Measurements from ENCODE around the gene PHF21B.

PHF21B gene

DNA sequence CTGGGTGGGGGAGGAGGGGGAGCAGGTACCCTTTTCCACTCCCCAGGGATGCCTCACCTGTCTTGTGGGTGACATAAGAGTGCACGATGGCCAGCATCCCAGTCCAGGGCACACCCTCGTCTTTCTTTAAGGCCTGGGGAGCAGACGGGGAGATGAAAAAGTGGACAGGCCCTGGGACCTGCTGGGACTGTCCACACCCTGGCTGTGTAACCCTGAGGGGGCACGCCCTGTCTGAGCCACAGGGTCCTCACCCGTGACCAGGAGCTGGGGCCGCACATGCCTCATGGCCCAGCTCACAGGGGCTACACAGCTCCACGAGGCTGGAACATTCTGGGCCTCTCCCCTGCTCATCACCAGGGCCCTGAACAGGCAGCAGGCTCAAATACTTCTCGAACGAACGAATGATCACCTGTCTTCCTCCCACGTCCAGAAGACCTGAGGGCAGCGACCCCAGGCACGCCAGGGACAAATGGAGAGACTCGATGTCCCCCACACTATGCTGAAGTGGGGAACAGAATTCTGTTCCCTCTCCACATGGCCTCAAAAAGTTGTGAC is 123.9 kb downstream of the PHF21B start:
- Histone ChIP-seq H2AK5ac (ENCODE audit: low read length, severe bottlenecking) (no peak overlapping the region), H3K4ac (ENCODE audit: low read depth in 1 of 2, low read length in 2 of 2) (no peak overlapping the region), H2BK5ac (ENCODE audit: low read depth, low read length, poor library complexity, severe bottlenecking) (no peak overlapping the region), H4K91ac (ENCODE audit: low read length) (no peak overlapping the region), H3K27me3 (ENCODE audit: control insufficient read depth in 1 of 2, insufficient read depth in 1 of 2, low read length in 2 of 2) (no peaks in the 10 kb centered on the region), H3K9me3 (ENCODE audit: control insufficient read depth, low read length) (no peaks in the 10 kb centered on the region), H3K36me3 (ENCODE audit: control insufficient read depth in 1 of 2, insufficient read depth in 2 of 2, low read depth in 1 of 2, low read length in 2 of 2) (no peaks in the 10 kb centered on the region), H3K79me1 (replicated peaks; ENCODE audit: low read length, poor library complexity, severe bottlenecking) (no peaks in the 10 kb centered on the region), H3K18ac (ENCODE audit: low read depth in 1 of 2, low read length in 2 of 2) (no peak overlapping the region), H3K4me1 (ENCODE audit: control insufficient read depth, insufficient read depth, low read depth, low read length) (no peaks in the 10 kb centered on the region), H3K27ac (ENCODE audit: low read length, poor library complexity, severe bottlenecking) (no peak overlapping the region), H3K4me2 (ENCODE audit: low read length, poor library complexity, severe bottlenecking) (no peak overlapping the region), H2AFZ (ENCODE audit: low read depth, low read length) (no peak overlapping the region), H2BK15ac (ENCODE audit: low read depth, poor library complexity, severe bottlenecking) (no peak overlapping the region), H2BK12ac (ENCODE audit: low read length in 2 of 2) (no peak overlapping the region), H4K8ac (ENCODE audit: low read length) (no peak overlapping the region), H3K9ac (ENCODE audit: low read length) (no peak overlapping the region), H3K4me3 (ENCODE audit: insufficient read depth in 1 of 2, low read depth in 1 of 2, low read length in 2 of 2) (no peak overlapping the region), H3K14ac (ENCODE audit: low read length in 2 of 2) (no peak overlapping the region), H3K23ac (ENCODE audit: low read length in 2 of 2) (no peak overlapping the region), H2BK120ac (ENCODE audit: low read depth, low read length) (no peak overlapping the region)
- DNase-seq, result no peak
- 86% methylated on average over 12 of the region's 14 CpGs for WGBS

DNA sequence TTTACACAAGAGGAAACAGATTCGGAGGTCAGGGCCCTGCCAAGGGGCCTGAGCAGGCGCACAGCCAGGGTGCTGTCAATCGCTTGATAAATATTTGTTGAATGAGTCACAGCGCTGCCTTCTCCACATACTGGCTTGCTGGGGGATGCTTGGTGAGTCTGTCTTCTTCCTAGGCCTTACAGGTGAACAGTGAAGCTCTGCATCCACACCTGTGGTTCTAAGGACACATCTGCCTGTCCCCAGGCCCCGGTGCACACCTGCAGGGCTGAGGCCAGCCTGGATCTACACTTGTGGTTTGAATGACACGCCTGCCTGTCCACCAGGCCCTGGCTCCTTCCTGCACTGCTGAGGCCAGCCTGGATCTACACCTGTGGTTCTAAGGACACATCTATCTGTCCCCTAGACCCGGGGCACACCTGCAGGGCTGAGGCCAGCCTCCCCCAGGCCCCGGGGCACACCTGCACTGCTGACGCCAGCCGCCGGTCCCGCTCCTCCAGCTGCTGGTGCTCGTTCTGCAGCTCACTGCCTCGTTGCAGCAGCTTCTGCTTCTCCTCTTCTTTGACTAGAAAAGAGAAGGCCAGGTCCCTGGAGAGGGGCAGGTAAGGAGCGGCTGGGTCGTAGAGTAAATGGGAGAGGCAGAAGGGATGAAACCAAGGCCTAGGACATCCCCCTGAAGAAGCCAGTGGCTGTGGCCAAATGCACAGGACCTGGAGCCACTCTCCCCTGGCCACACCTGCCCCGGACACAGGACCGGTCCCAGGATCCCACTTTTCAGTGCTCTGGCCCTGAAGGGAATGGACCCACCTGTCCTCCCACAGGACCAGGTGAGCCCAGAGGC is 124.6 kb downstream of the PHF21B start:
- H4K91ac ChIP-seq (ENCODE audit: low read length), result no peak overlapping the region
- no peak for DNase-seq
- H3K14ac ChIP-seq (ENCODE audit: low read length in 2 of 2), result no peak overlapping the region
- no peak overlapping the region for H2AK5ac ChIP-seq (ENCODE audit: low read length, severe bottlenecking)
- H3K79me1 ChIP-seq (replicated peaks; ENCODE audit: low read length, poor library complexity, severe bottlenecking), result no peaks in the 10 kb centered on the region
- no peak overlapping the region for H2BK120ac ChIP-seq (ENCODE audit: low read depth, low read length)
- no peak overlapping the region for H4K8ac ChIP-seq (ENCODE audit: low read length)
- no peaks in the 10 kb centered on the region for H3K36me3 ChIP-seq (ENCODE audit: control insufficient read depth in 1 of 2, insufficient read depth in 2 of 2, low read depth in 1 of 2, low read length in 2 of 2)
- WGBS, result 83% methylated on average over 18 of the region's 18 CpGs
- H3K18ac ChIP-seq (ENCODE audit: low read depth in 1 of 2, low read length in 2 of 2), result no peak overlapping the region
- no peak overlapping the region for H2AFZ ChIP-seq (ENCODE audit: low read depth, low read length)
- H3K9ac ChIP-seq (ENCODE audit: low read length), result no peak overlapping the region
- no peak overlapping the region for H3K4me3 ChIP-seq (ENCODE audit: insufficient read depth in 1 of 2, low read depth in 1 of 2, low read length in 2 of 2)
- no peaks in the 10 kb centered on the region for H3K27me3 ChIP-seq (ENCODE audit: control insufficient read depth in 1 of 2, insufficient read depth in 1 of 2, low read length in 2 of 2)
- no peaks in the 10 kb centered on the region for H3K9me3 ChIP-seq (ENCODE audit: control insufficient read depth, low read length)
- H3K4me2 ChIP-seq (ENCODE audit: low read length, poor library complexity, severe bottlenecking), result no peak overlapping the region
- no peak overlapping the region for H3K27ac ChIP-seq (ENCODE audit: low read length, poor library complexity, severe bottlenecking)
- H3K4ac ChIP-seq (ENCODE audit: low read depth in 1 of 2, low read length in 2 of 2), result no peak overlapping the region
- H2BK5ac ChIP-seq (ENCODE audit: low read depth, low read length, poor library complexity, severe bottlenecking), result no peak overlapping the region
- H3K4me1 ChIP-seq (ENCODE audit: control insufficient read depth, insufficient read depth, low read depth, low read length), result no peaks in the 10 kb centered on the region
- H3K23ac ChIP-seq (ENCODE audit: low read length in 2 of 2), result no peak overlapping the region
- H2BK12ac ChIP-seq (ENCODE audit: low read length in 2 of 2), result no peak overlapping the region
- no peak overlapping the region for H2BK15ac ChIP-seq (ENCODE audit: low read depth, poor library complexity, severe bottlenecking)

DNA sequence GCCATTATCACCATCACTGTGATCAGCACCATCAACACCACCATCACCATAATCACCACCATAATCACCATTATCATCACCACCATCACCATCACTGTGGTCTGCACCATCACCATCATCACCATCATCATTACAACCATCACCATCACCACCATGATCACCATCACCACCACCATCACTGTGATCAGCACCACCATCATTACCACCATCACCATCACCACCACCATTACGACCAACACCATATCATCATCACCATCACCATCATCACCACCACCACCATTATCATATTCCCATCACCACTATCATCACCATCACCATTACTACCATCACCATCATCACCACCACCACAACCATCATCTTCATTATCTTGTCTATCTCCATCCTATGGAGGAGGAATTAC is 125.2 kb downstream of the PHF21B start:
- Histone ChIP-seq H3K4me3 (ENCODE audit: insufficient read depth in 1 of 2, low read depth in 1 of 2, low read length in 2 of 2) (no peak overlapping the region), H4K91ac (ENCODE audit: low read length) (no peak overlapping the region), H2AK5ac (ENCODE audit: low read length, severe bottlenecking) (no peak overlapping the region)

DNA sequence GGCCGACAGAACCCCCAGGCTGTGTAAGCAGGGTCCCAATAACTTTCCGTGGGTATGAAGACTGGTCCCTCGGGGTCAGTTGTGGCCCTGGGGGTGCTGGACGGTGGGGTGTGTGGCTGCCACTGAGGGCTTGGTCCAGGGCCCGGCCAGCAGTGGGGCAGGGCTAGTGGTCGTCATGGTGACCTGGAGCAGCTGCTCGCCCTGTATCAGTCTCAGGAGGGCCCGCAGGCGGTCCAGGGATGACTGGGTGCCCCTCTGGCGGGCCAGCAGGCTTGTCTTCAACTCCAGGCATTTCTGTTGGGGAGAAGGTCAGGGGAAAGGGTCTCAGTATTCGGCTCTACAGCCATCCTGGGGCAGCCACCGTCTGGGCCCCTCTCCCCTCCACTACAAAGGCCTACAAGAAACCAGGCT is 126.8 kb downstream of the PHF21B start:
- Histone ChIP-seq H3K18ac (ENCODE audit: low read depth in 1 of 2, low read length in 2 of 2) (no peak overlapping the region), H3K9me3 (ENCODE audit: control insufficient read depth, low read length) (no peaks in the 10 kb centered on the region)
- WGBS, result 87% methylated on average over 12 of the region's 12 CpGs

More for the DNA sequence above, 125.2 kb downstream of the PHF21B start:
- Histone ChIP-seq H4K8ac (ENCODE audit: low read length) (no peak overlapping the region), H3K4me1 (ENCODE audit: control insufficient read depth, insufficient read depth, low read depth, low read length) (no peaks in the 10 kb centered on the region), H2AFZ (ENCODE audit: low read depth, low read length) (no peak overlapping the region), H2BK15ac (ENCODE audit: low read depth, poor library complexity, severe bottlenecking) (no peak overlapping the region), H3K18ac (ENCODE audit: low read depth in 1 of 2, low read length in 2 of 2) (no peak overlapping the region), H2BK120ac (ENCODE audit: low read depth, low read length) (no peak overlapping the region), H3K4ac (ENCODE audit: low read depth in 1 of 2, low read length in 2 of 2) (no peak overlapping the region), H3K23ac (ENCODE audit: low read length in 2 of 2) (no peak overlapping the region), H2BK12ac (ENCODE audit: low read length in 2 of 2) (no peak overlapping the region), H3K79me1 (replicated peaks; ENCODE audit: low read length, poor library complexity, severe bottlenecking) (no peaks in the 10 kb centered on the region), H3K14ac (ENCODE audit: low read length in 2 of 2) (no peak overlapping the region), H3K4me2 (ENCODE audit: low read length, poor library complexity, severe bottlenecking) (no peak overlapping the region), H2BK5ac (ENCODE audit: low read depth, low read length, poor library complexity, severe bottlenecking) (no peak overlapping the region), H3K27me3 (ENCODE audit: control insufficient read depth in 1 of 2, insufficient read depth in 1 of 2, low read length in 2 of 2) (no peaks in the 10 kb centered on the region), H3K36me3 (ENCODE audit: control insufficient read depth in 1 of 2, insufficient read depth in 2 of 2, low read depth in 1 of 2, low read length in 2 of 2) (no peaks in the 10 kb centered on the region), H3K9me3 (ENCODE audit: control insufficient read depth, low read length) (no peaks in the 10 kb centered on the region), H3K9ac (ENCODE audit: low read length) (no peak overlapping the region), H3K27ac (ENCODE audit: low read length, poor library complexity, severe bottlenecking) (no peak overlapping the region)
- DNase-seq, result no peak
- WGBS, result 82% methylated on average over 1 of the region's 1 CpG

More for the DNA sequence above, 126.8 kb downstream of the PHF21B start:
- Histone ChIP-seq H2BK15ac (ENCODE audit: low read depth, poor library complexity, severe bottlenecking) (no peak overlapping the region), H3K27me3 (ENCODE audit: control insufficient read depth in 1 of 2, insufficient read depth in 1 of 2, low read length in 2 of 2) (no peaks in the 10 kb centered on the region), H2AFZ (ENCODE audit: low read depth, low read length) (no peak overlapping the region), H4K91ac (ENCODE audit: low read length) (no peak overlapping the region), H2BK120ac (ENCODE audit: low read depth, low read length) (no peak overlapping the region), H2BK12ac (ENCODE audit: low read length in 2 of 2) (no peak overlapping the region), H3K4me3 (ENCODE audit: insufficient read depth in 1 of 2, low read depth in 1 of 2, low read length in 2 of 2) (no peak overlapping the region), H3K4me1 (ENCODE audit: control insufficient read depth, insufficient read depth, low read depth, low read length) (peaks cover 1% of the 10 kb centered on the region), H3K23ac (ENCODE audit: low read length in 2 of 2) (no peak overlapping the region), H3K9ac (ENCODE audit: low read length) (no peak overlapping the region), H2AK5ac (ENCODE audit: low read length, severe bottlenecking) (no peak overlapping the region), H3K27ac (ENCODE audit: low read length, poor library complexity, severe bottlenecking) (no peak overlapping the region), H3K36me3 (ENCODE audit: control insufficient read depth in 1 of 2, insufficient read depth in 2 of 2, low read depth in 1 of 2, low read length in 2 of 2) (no peaks in the 10 kb centered on the region), H3K4ac (ENCODE audit: low read depth in 1 of 2, low read length in 2 of 2) (no peak overlapping the region), H2BK5ac (ENCODE audit: low read depth, low read length, poor library complexity, severe bottlenecking) (no peak overlapping the region), H3K79me1 (replicated peaks; ENCODE audit: low read length, poor library complexity, severe bottlenecking) (no peaks in the 10 kb centered on the region), H4K8ac (ENCODE audit: low read length) (no peak overlapping the region), H3K4me2 (ENCODE audit: low read length, poor library complexity, severe bottlenecking) (no peak overlapping the region), H3K14ac (ENCODE audit: low read length in 2 of 2) (no peak overlapping the region)
- DNase-seq, result no peak

Data from mesenchymal stem cell (in vitro differentiated cells and primary cell).